H1 (cell line): Measurements from ENCODE around the gene LTA4H. TPM values are rescaled to one million over a fixed set of nuclear protein-coding genes. Genes with fewer than 3 reads are reported as not detected.

Experiments used
- CTCF ChIA-PET: fragments of 300-600 bp; sonication (Branson Sonifier 250); formaldehyde crosslinking; loops from one replicate; lab custom pipeline; 2021; ENCODE audit not compliant: partially characterized antibody; lab: Charles Lee
- POLR2A ChIA-PET: fragments of 300-600 bp; sonication (Branson Sonifier 250); formaldehyde crosslinking; loops from one replicate; lab custom pipeline; 2021; ENCODE audit warnings: inconsistent platforms; ENCODE audit not compliant: partially characterized antibody; lab: Charles Lee
- DNase-seq, 2 experiments: peaks; one replicate each; pipeline versions ENCODE4 v3.0.0 to v3.0.0-alpha.2; 2010 to 2022; ENCODE audit warnings: low spot score in 2 of 2, low read depth in 1 of 2, mixed read lengths in 1 of 2
- FAIRE-seq: peaks from 2 replicates; lab custom pipeline; 2011; peaks lifted over from hg19 to GRCh38; lab: Jason Lieb, UNC
- H2AFZ ChIP-seq: 2 replicates; pipeline ENCODE4 v1.8.1; 2012; ENCODE audit warnings: low read length, inconsistent platforms
- H2AK5ac ChIP-seq: 2 replicates; pipeline ENCODE4 v1.6.1; 2013; ENCODE audit warnings: low read depth, low read length
- H2BK120ac ChIP-seq: replicated peaks from 2 replicates; pipeline ENCODE3; 2013; ENCODE audit warnings: low read depth, low read length, inconsistent platforms
- H2BK12ac ChIP-seq: 2 replicates; pipeline ENCODE4 v1.6.1; 2013; ENCODE audit warnings: low read depth, low read length
- H2BK15ac ChIP-seq: 2 replicates; pipeline ENCODE4 v1.6.1; 2013; ENCODE audit warnings: low read length
- H2BK20ac ChIP-seq: 2 replicates; pipeline ENCODE4 v1.6.1; 2013; ENCODE audit warnings: low read length
- H2BK5ac ChIP-seq: 2 replicates; pipeline ENCODE4 v1.6.1; 2013; ENCODE audit warnings: low read depth, low read length
- H3K14ac ChIP-seq: 2 replicates; pipeline ENCODE4 v1.6.1; 2013; ENCODE audit warnings: inconsistent platforms; ENCODE audit not compliant: insufficient read length
- H3K18ac ChIP-seq: 2 replicates; pipeline ENCODE4 v1.6.1; 2013; ENCODE audit warnings: low read length; ENCODE audit errors: extremely low read depth
- H3K23ac ChIP-seq: 2 replicates; pipeline ENCODE4 v1.6.1; 2013; ENCODE audit warnings: inconsistent platforms; ENCODE audit not compliant: insufficient read length
- H3K23me2 ChIP-seq: 2 replicates; pipeline ENCODE4 v1.6.1; 2013; ENCODE audit warnings: low read depth, low read length
- H3K27ac ChIP-seq: 2 replicates; pipeline ENCODE4 v1.6.1; 2011; ENCODE audit warnings: low read depth, low read length, inconsistent platforms
- H3K27me3 ChIP-seq, 4 experiments: replicated peaks in 1 of 4; 1 replicate in 1 of 4; 2 replicates in 3 of 4; pipeline versions ENCODE4 v1.6.1 to v1.8.1; 2011 to 2013; ENCODE audit warnings: low read length in 3 of 4, mild to moderate bottlenecking in 3 of 4, inconsistent platforms in 2 of 4, mixed read lengths in 2 of 4, moderate library complexity in 1 of 4; ENCODE audit not compliant: control insufficient read depth in 3 of 4, insufficient read depth in 3 of 4; ENCODE audit errors: extremely low read depth in 1 of 4
- H3K36me3 ChIP-seq, 4 experiments: 2 replicates each; pipeline versions ENCODE4 v1.6.1 to v1.8.1; 2011 to 2013; ENCODE audit warnings: mild to moderate bottlenecking in 4 of 4, low read length in 3 of 4, moderate library complexity in 2 of 4, control low read depth in 1 of 4, inconsistent platforms in 1 of 4; ENCODE audit not compliant: insufficient read depth in 4 of 4, control insufficient read depth in 2 of 4
- H3K4ac ChIP-seq: replicated peaks from 2 replicates; pipeline ENCODE3; 2013; ENCODE audit warnings: low read length, low read depth, mixed read lengths, inconsistent platforms; ENCODE audit not compliant: insufficient read length
- H3K4me1 ChIP-seq, 4 experiments: replicated peaks in 1 of 4; 1 replicate in 1 of 4; 2 replicates in 3 of 4; pipeline versions ENCODE4 v1.6.1 to v1.8.1; 2011 to 2013; ENCODE audit warnings: low read length in 3 of 4, inconsistent platforms in 2 of 4, mixed read lengths in 1 of 4; ENCODE audit not compliant: insufficient read depth in 4 of 4, control insufficient read depth in 3 of 4
- H3K4me2 ChIP-seq, 2 experiments: 2 replicates each; pipeline versions ENCODE4 v1.6.1 to v1.8.1; 2011 to 2013; ENCODE audit warnings: low read depth in 2 of 2, low read length in 2 of 2, control low read depth in 1 of 2, inconsistent platforms in 1 of 2, mild to moderate bottlenecking in 1 of 2; ENCODE audit not compliant: insufficient read depth in 1 of 2
- H3K4me3 ChIP-seq, 4 experiments: fragments of 200-600, 300-600 bp in 1 of 4; sonication (generic), shearing (Covaris generic), sonication (Bioruptor Twin) in 1 of 4; 2 replicates each; pipeline versions ENCODE4 v1.5.1 to v1.8.1; 2011 to 2016; ENCODE audit warnings: low read length in 4 of 4, low read depth in 3 of 4, control low read depth in 2 of 4, inconsistent platforms in 2 of 4, mild to moderate bottlenecking in 2 of 4, mixed read lengths in 1 of 4, moderate library complexity in 1 of 4; ENCODE audit not compliant: insufficient read depth in 2 of 4; ENCODE audit errors: extremely low read depth in 1 of 4
- H3K56ac ChIP-seq: replicated peaks from 2 replicates; pipeline ENCODE3; 2013; ENCODE audit warnings: low read depth, mild to moderate bottlenecking, mixed read lengths, low read length, inconsistent platforms; ENCODE audit not compliant: insufficient read length
- H3K79me1 ChIP-seq: 2 replicates; pipeline ENCODE4 v1.6.1; 2013; ENCODE audit warnings: low read depth, low read length, control low read depth
- H3K79me2 ChIP-seq, 2 experiments: 2 replicates each; pipeline versions ENCODE4 v1.6.1 to v1.8.1; 2012 to 2013; ENCODE audit warnings: low read length in 2 of 2, mild to moderate bottlenecking in 2 of 2, inconsistent platforms in 1 of 2; ENCODE audit not compliant: insufficient read depth in 2 of 2, control insufficient read depth in 1 of 2
- H3K9ac ChIP-seq, 4 experiments: replicated peaks in 1 of 4; 1 replicate in 1 of 4; 2 replicates in 3 of 4; pipeline versions ENCODE4 v1.6.1 to v1.8.1; 2011 to 2013; ENCODE audit warnings: low read depth in 3 of 4, low read length in 3 of 4, control low read depth in 2 of 4, mild to moderate bottlenecking in 2 of 4, moderate library complexity in 2 of 4, inconsistent platforms in 1 of 4; ENCODE audit errors: extremely low read depth in 1 of 4
- H3K9me3 ChIP-seq, 2 experiments: 2 replicates each; pipeline versions ENCODE4 v1.6.1 to v1.8.1; 2012 to 2013; ENCODE audit warnings: mild to moderate bottlenecking in 2 of 2, moderate library complexity in 2 of 2, control low read depth in 1 of 2, inconsistent platforms in 1 of 2, low read depth in 1 of 2, low read length in 1 of 2, mixed read lengths in 1 of 2; ENCODE audit not compliant: insufficient read depth in 2 of 2
- H4K20me1 ChIP-seq, 2 experiments: replicated peaks in 1 of 2; 2 replicates each; pipeline versions ENCODE3 to v1.8.1; 2011 to 2013; ENCODE audit warnings: inconsistent platforms in 2 of 2, low read length in 2 of 2, mild to moderate bottlenecking in 1 of 2; ENCODE audit not compliant: insufficient read depth in 2 of 2, control insufficient read depth in 1 of 2
- H4K5ac ChIP-seq: 2 replicates; pipeline ENCODE4 v1.6.1; 2013; ENCODE audit warnings: low read length, low read depth, mixed read lengths, inconsistent platforms; ENCODE audit not compliant: insufficient read length
- H4K8ac ChIP-seq: 2 replicates; pipeline ENCODE4 v1.8.0; 2013; ENCODE audit warnings: mild to moderate bottlenecking, moderate library complexity, low read length, inconsistent platforms; ENCODE audit not compliant: insufficient read depth; ENCODE audit errors: extremely low read depth
- H4K91ac ChIP-seq: replicated peaks from 2 replicates; pipeline ENCODE3; 2013; ENCODE audit warnings: low read length, mixed read lengths, inconsistent platforms; ENCODE audit not compliant: insufficient read length
- ASH2L ChIP-seq: fragments of 200-600, 300-600 bp; sonication (generic); IDR thresholded peaks from one replicate; pipeline ENCODE4 v1.7.1; 2017; ENCODE audit warnings: low read length
- HDAC6 ChIP-seq: IDR thresholded peaks from one replicate; pipeline ENCODE4 v1.7.1; 2012; ENCODE audit warnings: low read depth, mild to moderate bottlenecking, inconsistent platforms, low read length, moderate library complexity
- POU5F1 ChIP-seq: IDR thresholded peaks from 2 replicates; pipeline ENCODE4 v1.6.1; 2011; ENCODE audit warnings: low read depth, mild to moderate bottlenecking, low read length, moderate library complexity
- SP4 ChIP-seq: IDR thresholded peaks from 2 replicates; pipeline ENCODE4 v1.6.1; 2012; ENCODE audit warnings: low read length, inconsistent platforms
- TAF1 ChIP-seq: IDR thresholded peaks from 2 replicates; pipeline ENCODE4 v1.6.1; 2011; ENCODE audit warnings: mild to moderate bottlenecking, low read depth, low read length
- TAF7 ChIP-seq: optimal IDR thresholded peaks from 2 replicates; pipeline ENCODE3; 2011; ENCODE audit warnings: low read depth, mild to moderate bottlenecking, inconsistent platforms, low read length, moderate library complexity, borderline replicate concordance
- whole genome bisulfite sequencing, 2 experiments: shearing (Covaris generic) in 1 of 2; methylation state at CpG; one replicate each; pipeline versions ENCODE4 v1.1.6 to v1.1.7; 2013 to 2015; ENCODE audit warnings: low lambda C conversion rate in 2 of 2, mixed read lengths in 2 of 2, inconsistent platforms in 1 of 2, low coverage in 1 of 2, missing lambda C conversion rate in 1 of 2; ENCODE audit not compliant: insufficient replicate concordance in 2 of 2, insufficient coverage in 1 of 2, insufficient read length in 1 of 2; ENCODE audit errors: extremely low coverage in 1 of 2, missing lambda C conversion rate in 1 of 2; 5-methylcytosine and 5-hydroxymethylcytosine counted together
- polyA plus RNA-seq, 7 experiments: library from polyadenylated mRNA; depleted of rRNA in 3 of 7; stranded (reverse) in 5 of 7; unstranded in 2 of 7; fragments of >200 nt in 5 of 7; fragments of 200-250 nt in 2 of 7; gene quantifications; 1 replicate in 5 of 7; 2 replicates in 1 of 7; 4 replicates in 1 of 7; pipeline versions ENCODE4 v1.2.1 to v1.2.3, GENCODE V29; 2011 to 2013; ENCODE audit warnings: missing spikeins in 2 of 7, mixed read lengths in 2 of 7
- total RNA-seq: library from RNA; stranded (reverse); fragmentation: NEBNext Ultra II Directional; extraction: Animal tissue kit (Norgen Biotek cat#: 25700); gene quantifications from 2 replicates; pipeline ENCODE4 v1.2.1, GENCODE V29; 2021

The LTA4H gene
- total and polyA plus RNA-seq, 2 of the 8 experiments (the other 6 are each of a cell fraction or from before 2014, with no cell fraction given): 106 to 167 TPM

- Histone ChIP-seq H3K36me3 (no peaks in the 10 kb centered on the region), H2AFZ (peak overlapping the region; percentile 78; the same call in 1 of the 2 replicates), H3K23me2 (no peaks in the 10 kb centered on the region)
- CTCF ChIA-PET: interaction anchor here (0.8 to 17.8 kb wide), 7 partner anchors 9 to 44 kb away, joined by 3 to 149 read pairs (median 29); partner anchors contain the start of genes AMDHD1, CCDC38 and HAL
- TF ChIP-seq TAF1: no peak
- no peak for TF ChIP-seq TAF7
- no peak for TF ChIP-seq POU5F1
- TF ChIP-seq HDAC6: no peak
- TF ChIP-seq ASH2L: no peak
- no peak for TF ChIP-seq SP4
- TF ChIP-seq, all 59 proteins: peak for 0
- Histone ChIP-seq H3K4ac (no peak overlapping the region), H4K8ac (no peak overlapping the region; the same call in 1 of the 2 replicates), H2BK15ac (no peak overlapping the region; the same call in 1 of the 2 replicates), H3K4me1 (peaks cover 2 to 5% (median 2%) of the 10 kb centered on the region in 4 experiments; a peak in 4 of 7 replicates), H4K5ac (peak overlapping the region; percentile 31), H3K23ac (no peak overlapping the region), H4K91ac (no peak overlapping the region), H3K79me2 (no peaks in the 10 kb centered on the region), H4K20me1 (no peaks in the 10 kb centered on the region), H3K9ac (peak overlapping the region in 1 of 4 experiments; percentile 18; a peak in 2 of 7 replicates), H2AK5ac (no peak overlapping the region), H2BK20ac (no peak overlapping the region), H3K9me3 (no peaks in the 10 kb centered on the region), H3K4me3 (no peak overlapping the region), H3K27ac (no peak overlapping the region), H2BK12ac (no peak overlapping the region), H3K18ac (no peak overlapping the region), H3K4me2 (peak overlapping the region in 1 of 2 experiments; percentile 36; a peak in 3 of 4 replicates), H2BK5ac (no peak overlapping the region), H3K56ac (no peak overlapping the region), H3K27me3 (no peaks in the 10 kb centered on the region), H3K79me1 (no peaks in the 10 kb centered on the region), H3K14ac (no peak overlapping the region), H2BK120ac (no peak overlapping the region)
- DNase-seq (no peak), FAIRE-seq (no peak)
- POLR2A ChIA-PET: interaction anchor here (2.2 to 2.3 kb wide), 2 partner anchors 13 to 14 kb away, joined by 6 to 8 read pairs; partner anchors contain the start of genes AMDHD1 and CCDC38
- 73% methylated on average over 27 of the region's 27 CpGs; no CpG with 5 or more reads in 1 of the 2 experiments for WGBS, 2 experiments
Measured at GRCh38 chr12:95956557-95957145, 78.7 kb downstream of the LTA4H start.
